ENCODE results near the gene KCP. TPM values are rescaled to one million over a fixed set of nuclear protein-coding genes. Genes with fewer than 3 reads are reported as not detected.

Gene KCP
- total RNA-seq, 2 experiments from 2014 or later = 1.4 to 2.3 TPM

DNA sequence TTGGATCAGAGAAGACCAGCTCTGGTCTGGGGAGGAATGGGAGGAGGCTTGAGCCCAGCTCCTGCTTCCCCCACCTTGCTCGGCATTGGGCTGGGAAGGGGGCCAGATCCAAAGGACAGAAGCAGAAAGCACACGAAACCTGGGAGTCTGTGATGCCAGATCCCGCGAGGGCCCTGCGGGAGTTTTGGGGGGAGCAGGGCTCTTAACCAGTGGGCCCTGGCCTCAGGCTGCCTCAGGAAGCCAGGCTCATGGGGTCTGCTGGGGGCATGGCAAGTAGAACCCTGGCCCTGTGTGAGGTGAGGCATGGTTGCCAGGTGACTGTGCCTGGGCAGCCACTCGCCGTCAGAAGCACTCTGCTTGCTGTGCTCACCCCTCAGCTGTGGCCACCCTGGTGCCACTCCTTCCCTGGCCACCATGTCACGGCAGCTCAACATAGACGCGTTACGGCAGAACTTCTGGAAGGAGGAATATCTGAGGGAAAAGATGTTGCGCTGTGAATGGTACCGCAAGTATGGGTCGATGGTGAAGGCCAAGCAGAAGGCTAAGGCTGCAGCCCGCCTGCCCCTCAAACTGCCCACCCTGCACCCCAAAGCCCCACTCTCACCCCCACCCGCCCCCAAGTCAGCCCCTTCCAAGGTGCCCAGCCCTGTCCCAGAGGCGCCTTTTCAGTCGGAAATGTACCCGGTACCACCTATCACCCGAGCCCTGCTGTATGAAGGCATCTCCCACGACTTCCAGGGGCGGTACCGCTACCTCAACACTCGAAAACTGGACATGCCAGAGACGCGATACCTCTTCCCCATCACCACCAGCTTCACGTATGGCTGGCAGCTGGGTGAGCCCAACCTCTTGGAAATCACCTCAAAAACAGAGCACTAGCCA is 44.3 kb downstream of the KCP start:
- Histone ChIP-seq H3K79me2 (ENCODE audit: insufficient read depth, low read depth, low read length) (peaks cover 20% of the 10 kb centered on the region), H3K9me3 (ENCODE audit: low read length) (no peaks in the 10 kb centered on the region), H4K20me1 (ENCODE audit: insufficient read depth, low read length) (peaks cover 4% of the 10 kb centered on the region; the same call in 1 of the 2 replicates), H3K4me1 (ENCODE audit: insufficient read depth, low read length, poor library complexity, severe bottlenecking) (peaks cover 38% of the 10 kb centered on the region), H3K9me2 (ENCODE audit: insufficient read depth, low read length) (no peaks in the 10 kb centered on the region), H3K4me2 (ENCODE audit: low read length) (no peak overlapping the region), H3K4me3 (ENCODE audit: low read depth, low read length, poor library complexity, severe bottlenecking) (no peak overlapping the region), H2AFZ (ENCODE audit: low read length) (no peak overlapping the region), H3K27ac (ENCODE audit: low read depth, low read length, poor library complexity, severe bottlenecking) (no peak overlapping the region), H3K36me3 (ENCODE audit: insufficient read depth, low read length) (peaks cover 20% of the 10 kb centered on the region; the same call in 1 of the 2 replicates)
- intact Hi-C loops (cut with micrococcal nuclease; ENCODE audit: unreplicated experiment) = no loop called here
- CTCF ChIA-PET (ENCODE audit: unreplicated experiment) = no interaction called here
- TF ChIP-seq EZH2phosphoT487 (IDR thresholded peaks at IDR 0.05; ENCODE audit: borderline replicate concordance, low read depth, low read length) = no peak
- TF ChIP-seq, protein P1, sequence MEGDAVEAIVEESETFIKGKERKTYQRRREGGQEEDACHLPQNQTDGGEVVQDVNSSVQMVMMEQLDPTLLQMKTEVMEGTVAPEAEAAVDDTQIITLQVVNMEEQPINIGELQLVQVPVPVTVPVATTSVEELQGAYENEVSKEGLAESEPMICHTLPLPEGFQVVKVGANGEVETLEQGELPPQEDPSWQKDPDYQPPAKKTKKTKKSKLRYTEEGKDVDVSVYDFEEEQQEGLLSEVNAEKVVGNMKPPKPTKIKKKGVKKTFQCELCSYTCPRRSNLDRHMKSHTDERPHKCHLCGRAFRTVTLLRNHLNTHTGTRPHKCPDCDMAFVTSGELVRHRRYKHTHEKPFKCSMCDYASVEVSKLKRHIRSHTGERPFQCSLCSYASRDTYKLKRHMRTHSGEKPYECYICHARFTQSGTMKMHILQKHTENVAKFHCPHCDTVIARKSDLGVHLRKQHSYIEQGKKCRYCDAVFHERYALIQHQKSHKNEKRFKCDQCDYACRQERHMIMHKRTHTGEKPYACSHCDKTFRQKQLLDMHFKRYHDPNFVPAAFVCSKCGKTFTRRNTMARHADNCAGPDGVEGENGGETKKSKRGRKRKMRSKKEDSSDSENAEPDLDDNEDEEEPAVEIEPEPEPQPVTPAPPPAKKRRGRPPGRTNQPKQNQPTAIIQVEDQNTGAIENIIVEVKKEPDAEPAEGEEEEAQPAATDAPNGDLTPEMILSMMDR (conservative IDR thresholded peaks at IDR 0.05; ENCODE audit: low read length) = no peak
- no TSS peak for BruUV-seq (replicated peaks)
- POLR2A ChIA-PET = interaction anchor here (1.0 kb wide), 1 partner anchor 152 kb away, joined by 3 read pairs; no protein-coding TSS in a partner anchor
- no peak for DNase-seq (ENCODE audit: low spot score)

DNA sequence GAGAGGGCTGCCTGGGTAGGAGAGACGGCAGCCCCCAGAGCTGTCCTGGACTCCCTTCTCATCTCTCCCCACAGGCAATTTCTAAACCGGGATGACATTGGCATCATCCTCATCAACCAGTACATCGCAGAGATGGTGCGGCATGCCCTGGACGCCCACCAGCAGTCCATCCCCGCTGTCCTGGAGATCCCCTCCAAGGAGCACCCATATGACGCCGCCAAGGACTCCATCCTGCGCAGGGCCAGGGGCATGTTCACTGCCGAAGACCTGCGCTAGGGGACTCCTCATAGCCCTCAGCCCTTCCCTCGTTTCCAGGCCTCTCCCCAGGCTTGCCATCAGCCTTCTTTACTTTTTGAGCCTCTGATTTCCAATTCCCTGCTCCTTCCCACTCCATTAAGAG is 45.2 kb downstream of the KCP start:
- no peaks in the 10 kb centered on the region for H3K9me2 ChIP-seq (ENCODE audit: insufficient read depth, low read length)
- TF ChIP-seq EZH2phosphoT487 (IDR thresholded peaks at IDR 0.05; ENCODE audit: borderline replicate concordance, low read depth, low read length) = no peak
- TF ChIP-seq, protein P1 (conservative IDR thresholded peaks at IDR 0.05; ENCODE audit: low read length) = no peak
- DNase-seq (ENCODE audit: low spot score) = no peak
- H2AFZ ChIP-seq (ENCODE audit: low read length) = no peak overlapping the region
- H4K20me1 ChIP-seq (ENCODE audit: insufficient read depth, low read length) = peaks cover 4% of the 10 kb centered on the region; the same call in 1 of the 2 replicates
- intact Hi-C loops (cut with micrococcal nuclease; ENCODE audit: unreplicated experiment) = no loop called here
- peaks cover 20% of the 10 kb centered on the region for H3K79me2 ChIP-seq (ENCODE audit: insufficient read depth, low read depth, low read length)
- H3K4me3 ChIP-seq (ENCODE audit: low read depth, low read length, poor library complexity, severe bottlenecking) = no peak overlapping the region
- TSS peak; percentile 65 for BruUV-seq (replicated peaks)
- ChIA-PET CTCF (ENCODE audit: unreplicated experiment) (no interaction called here), POLR2A (no interaction called here)
- no peak overlapping the region for H3K27ac ChIP-seq (ENCODE audit: low read depth, low read length, poor library complexity, severe bottlenecking)
- no peaks in the 10 kb centered on the region for H3K9me3 ChIP-seq (ENCODE audit: low read length)
- peaks cover 20% of the 10 kb centered on the region; the same call in 1 of the 2 replicates for H3K36me3 ChIP-seq (ENCODE audit: insufficient read depth, low read length)
- peaks cover 31% of the 10 kb centered on the region for H3K4me1 ChIP-seq (ENCODE audit: insufficient read depth, low read length, poor library complexity, severe bottlenecking)
- no peak overlapping the region for H3K4me2 ChIP-seq (ENCODE audit: low read length)
